AG08395 (cell line): ENCODE measurements around the gene SDK1.

Experiments used
- DNase-seq: peaks from one replicate; pipeline ENCODE4 v3.0.0; 2012; ENCODE audit warnings: mixed read lengths, low spot score

Gene SDK1

GRCh38 chr7:3787717-3788264 is 486.7 kb downstream of the SDK1 start:
- DNase-seq, result no peak

- no peak for DNase-seq
Observed at GRCh38 chr7:3790803-3791202, 489.8 kb downstream of the SDK1 start.

- no peak for DNase-seq
Observed at GRCh38 chr7:3791327-3791726, 490.3 kb downstream of the SDK1 start.

DNA sequence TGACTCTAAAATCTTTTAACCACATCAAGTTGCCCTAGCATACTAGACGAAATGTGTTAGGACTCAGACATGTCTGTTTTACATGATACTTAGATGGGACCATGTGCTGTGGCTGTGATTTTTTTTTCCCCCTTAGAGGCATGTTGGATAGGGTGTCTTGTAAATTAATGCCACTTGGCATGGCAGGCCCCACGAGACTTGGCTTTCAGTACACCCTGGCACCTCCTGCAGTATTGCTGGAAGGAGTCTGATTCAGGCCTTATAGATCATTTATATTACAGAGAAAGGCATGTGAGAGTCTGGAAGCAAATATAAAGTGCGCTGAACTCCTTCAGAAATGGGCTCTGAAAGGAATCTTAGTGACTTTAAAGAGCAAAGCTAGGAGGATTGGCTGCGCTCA is 494.1 kb downstream of the SDK1 start:
- DNase-seq, result no peak

DNA sequence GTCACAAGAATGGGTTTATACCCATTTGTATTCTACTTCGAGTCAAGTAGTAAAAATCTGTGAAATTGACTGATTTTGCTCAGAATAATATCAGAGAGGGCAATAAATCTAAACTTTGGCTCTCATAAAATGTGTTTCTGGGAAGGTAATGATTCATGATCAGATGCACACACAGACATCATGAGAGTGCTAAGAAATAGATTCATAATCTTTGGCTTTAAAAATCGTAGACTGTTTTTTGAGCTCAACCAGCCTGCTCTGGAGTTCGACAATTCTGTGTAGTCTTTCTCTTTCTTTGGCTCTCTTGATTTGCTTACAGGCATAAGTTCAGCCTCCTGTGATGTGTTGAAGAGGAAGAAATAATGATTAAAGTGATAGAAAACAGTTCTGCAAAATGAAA is 494.7 kb downstream of the SDK1 start:
- DNase-seq, result no peak

GRCh38 chr7:3805151-3805550 is 504.1 kb downstream of the SDK1 start:
- DNase-seq, result no peak

DNA sequence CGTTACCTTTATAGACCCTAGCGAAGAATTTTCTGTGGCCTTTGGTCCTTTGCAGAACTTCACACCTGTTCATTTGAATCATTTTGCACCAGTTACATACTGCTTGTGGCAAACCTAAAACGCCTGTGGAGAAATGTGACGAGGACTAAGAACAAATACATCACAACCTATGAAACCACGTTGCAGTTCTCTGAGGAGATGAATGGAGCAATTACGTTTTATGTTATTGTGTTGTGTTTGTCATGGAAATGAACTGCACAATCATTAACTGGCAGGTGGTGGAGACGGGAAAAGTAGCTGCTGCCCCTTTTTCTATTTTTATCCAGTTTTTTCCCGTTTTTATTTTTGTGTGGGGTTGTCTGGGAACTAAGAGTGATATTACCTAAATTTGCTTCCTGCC is 505.5 kb downstream of the SDK1 start:
- DNase-seq, result no peak

- no peak for DNase-seq
Observed at GRCh38 chr7:3807824-3808223, 506.8 kb downstream of the SDK1 start.

- DNase-seq, result no peak
Observed at GRCh38 chr7:3821488-3821887, 520.4 kb downstream of the SDK1 start.

DNA sequence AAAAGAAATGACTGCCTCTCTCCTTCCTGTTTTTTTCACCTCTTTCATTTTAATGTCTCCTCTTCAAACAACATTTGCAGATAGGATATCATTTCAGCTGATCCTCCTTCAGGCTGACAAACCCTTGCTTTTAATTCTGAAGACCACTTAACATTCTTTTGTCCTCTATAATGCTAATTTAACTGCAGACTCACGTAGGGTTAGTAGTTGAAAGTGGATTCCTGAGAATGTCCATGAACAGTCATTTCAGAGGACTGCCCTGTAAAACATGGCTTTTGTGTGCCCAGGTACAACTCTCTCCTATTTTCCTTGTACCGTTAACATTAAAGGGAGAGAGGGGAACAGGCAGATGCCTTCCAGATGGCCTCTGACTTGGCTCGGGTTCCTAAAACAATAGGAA is 524.4 kb downstream of the SDK1 start:
- DNase-seq, result no peak

GRCh38 chr7:3832199-3832598 is 531.1 kb downstream of the SDK1 start:
- no peak for DNase-seq

GRCh38 chr7:3835109-3835508 is 534.1 kb downstream of the SDK1 start:
- no peak for DNase-seq

DNA sequence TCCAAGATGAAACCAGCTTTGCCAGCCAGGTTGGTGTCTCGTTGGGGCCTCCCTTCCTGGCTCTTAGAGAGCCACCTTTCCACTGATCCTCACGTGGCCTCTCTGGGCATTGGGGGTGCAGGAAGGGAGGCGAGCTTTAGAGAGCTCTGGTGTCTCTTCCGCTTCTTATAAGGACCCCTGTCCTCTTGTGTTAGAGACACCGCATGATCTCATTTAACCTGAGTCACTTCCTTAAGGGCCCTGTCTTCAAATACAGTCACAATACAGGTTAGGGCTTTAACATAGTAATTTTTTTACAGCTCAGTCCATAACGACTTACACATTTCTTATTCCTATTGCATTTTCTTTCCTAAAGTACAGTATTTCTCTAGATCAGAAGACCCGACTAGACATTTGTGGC is 535.8 kb downstream of the SDK1 start:
- DNase-seq, result no peak

- DNase-seq, result no peak
Observed at GRCh38 chr7:3844540-3845151, 543.6 kb downstream of the SDK1 start.

DNA sequence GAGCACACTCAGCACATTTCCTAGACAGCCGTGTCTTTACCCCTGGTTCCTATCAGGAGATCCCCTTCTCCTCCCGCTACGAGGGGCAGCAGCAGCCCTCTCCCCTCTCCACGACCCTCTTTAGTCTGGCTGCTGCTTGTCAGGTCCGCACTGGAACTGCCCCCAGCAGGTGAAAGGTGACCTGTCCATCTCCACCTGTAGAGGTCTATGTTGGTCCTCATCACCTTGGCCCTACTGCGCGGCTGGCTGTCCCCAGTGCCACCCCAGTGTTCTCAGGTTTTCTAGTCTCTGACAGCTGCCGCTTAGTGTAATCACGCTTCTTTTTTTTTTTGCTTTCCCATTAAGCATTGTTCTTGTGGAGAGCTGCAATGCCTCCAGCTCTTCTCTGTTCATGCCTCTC is 545.7 kb downstream of the SDK1 start:
- DNase-seq, result no peak

GRCh38 chr7:3847336-3847735 is 546.3 kb downstream of the SDK1 start:
- no peak for DNase-seq

GRCh38 chr7:3859431-3859830 is 558.4 kb downstream of the SDK1 start:
- no peak for DNase-seq

- DNase-seq, result no peak
Observed at GRCh38 chr7:3860932-3861331, 559.9 kb downstream of the SDK1 start.

DNA sequence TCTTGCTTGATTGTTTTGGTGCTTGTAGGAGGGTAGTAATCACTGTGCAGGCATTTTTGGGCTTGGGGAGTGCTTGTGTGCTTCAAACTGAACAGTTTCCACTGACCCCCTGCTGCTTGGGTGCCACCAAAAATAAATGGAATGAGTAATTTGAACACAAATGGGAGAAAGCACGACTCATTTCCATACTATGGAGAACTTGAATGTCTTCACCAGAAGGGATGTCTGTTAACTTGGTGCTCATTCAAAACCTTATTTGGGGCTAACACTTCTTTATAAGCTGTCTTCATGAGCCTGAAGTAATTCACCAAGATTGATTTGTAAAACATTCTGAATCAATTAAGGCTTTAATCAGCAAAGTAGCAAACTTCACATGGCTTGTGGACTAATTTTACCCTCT is 560.3 kb downstream of the SDK1 start:
- no peak for DNase-seq

DNA sequence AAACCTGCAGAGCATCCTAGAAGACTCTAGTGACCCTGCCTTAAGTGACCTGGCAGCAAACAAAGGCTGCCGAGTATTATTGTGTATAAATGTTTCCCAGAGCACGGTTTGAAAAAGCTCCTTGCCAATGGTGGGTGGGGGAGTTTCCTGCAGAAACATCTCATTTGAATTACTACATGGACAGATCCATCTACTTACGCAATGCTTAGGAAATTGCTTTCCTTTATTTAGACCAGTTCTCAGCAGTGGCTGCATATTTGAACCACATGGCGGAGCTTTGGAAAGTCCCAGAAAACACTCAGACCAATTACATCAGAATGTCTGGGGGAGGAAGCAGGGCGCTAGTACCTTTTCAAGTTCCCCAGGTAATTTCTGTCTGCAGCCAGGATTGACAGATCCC is 560.9 kb downstream of the SDK1 start:
- DNase-seq, result no peak

DNA sequence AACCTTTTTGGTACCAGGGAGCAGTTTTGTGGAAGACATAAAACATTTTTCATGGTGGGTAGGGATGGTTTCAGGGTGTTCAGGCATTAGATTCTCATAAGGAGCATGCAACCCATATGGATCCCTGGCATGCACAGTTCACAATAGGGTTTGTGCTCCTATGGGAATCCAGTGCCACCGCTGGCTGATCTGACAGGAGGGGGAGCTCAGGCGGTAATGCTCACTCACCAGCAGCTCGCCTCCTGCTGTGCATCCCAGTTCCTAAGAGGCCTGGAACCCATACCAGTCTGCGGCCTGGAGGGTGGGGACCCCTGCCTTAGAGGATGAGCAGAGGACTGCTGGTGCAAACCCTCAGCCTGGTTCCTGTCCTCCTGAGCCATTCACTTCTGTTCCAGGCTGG is 561.7 kb downstream of the SDK1 start:
- DNase-seq, result no peak

- no peak for DNase-seq
Observed at GRCh38 chr7:3866277-3866676, 565.2 kb downstream of the SDK1 start.

DNA sequence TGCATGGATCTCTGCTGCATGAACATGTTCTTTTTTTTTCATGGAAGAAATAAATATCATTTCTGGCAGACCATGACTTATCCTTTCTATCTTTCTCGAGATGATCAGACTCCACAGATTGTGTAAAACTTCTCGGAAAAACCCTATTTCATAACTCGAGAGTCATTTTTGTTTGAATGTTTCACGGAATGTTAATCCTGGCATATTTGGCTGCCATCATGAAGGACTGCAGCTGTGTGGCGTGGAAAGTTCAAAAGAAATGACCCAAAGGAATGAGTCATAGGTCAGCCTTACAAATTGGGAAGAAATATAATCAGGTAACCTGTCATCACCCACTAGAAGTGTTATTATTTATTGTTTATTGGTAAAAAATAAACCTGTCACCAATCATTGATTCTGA is 566.8 kb downstream of the SDK1 start:
- no peak for DNase-seq

DNA sequence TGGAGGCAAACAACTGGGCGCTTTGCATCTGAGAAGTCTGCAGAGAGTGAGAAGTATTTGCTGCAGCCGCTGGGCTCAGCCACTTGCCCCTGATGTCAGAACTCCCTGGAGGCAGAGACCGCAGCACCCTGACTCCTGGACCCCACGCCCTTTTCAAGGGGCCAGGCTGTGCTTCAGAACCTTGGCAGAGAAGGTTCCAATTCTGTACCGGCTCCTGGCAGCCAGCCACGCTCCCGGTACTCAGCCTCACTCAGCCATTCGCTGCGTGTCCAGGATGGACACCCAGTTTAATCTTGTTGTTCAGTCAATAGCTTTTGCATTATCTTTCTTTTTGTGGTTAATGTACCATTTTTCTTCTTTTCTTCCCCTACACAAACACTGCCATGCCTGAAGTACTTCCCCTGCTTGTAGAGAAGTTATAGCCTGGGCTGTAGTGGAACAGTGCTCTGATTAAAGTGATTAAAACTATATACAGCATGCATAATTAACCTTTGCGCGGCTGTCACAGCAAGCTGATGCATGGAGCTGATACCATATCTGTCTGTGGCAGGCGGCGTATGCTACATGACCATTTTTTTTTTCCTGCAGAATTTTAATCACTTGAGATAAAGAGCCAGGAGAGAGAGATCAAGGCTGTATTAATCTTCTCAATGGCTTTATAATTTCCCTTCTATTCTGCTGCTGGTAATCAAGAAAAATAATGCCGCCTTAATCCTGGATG is 578.5 kb downstream of the SDK1 start:
- DNase-seq, result no peak
